ENCODE data around the gene UGT1A9.

The UGT1A9 gene

DNA sequence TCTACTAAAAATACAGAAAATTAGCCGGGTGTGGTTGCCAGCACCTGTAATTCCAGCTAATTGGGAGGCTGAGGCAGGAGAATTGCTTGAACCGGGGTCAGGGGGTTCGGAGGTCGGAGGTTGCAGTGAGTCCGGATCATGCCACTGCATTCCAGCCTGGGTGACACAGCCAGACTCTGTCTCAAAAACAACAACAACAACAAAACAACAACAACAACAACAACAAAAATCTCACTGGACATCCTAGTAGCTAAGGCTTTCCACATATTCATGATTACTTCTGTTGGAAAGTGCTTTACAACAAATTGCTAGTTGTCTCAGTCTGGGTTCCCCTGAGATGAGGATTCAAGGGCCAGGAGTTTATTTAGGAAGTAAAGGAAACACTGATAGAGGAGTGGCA, 102.2 kb downstream of the UGT1A9 start:
- no peak overlapping the region for H3K4me3 ChIP-seq (ENCODE audit: low read depth, low read length)
- TF ChIP-seq, protein P1, sequence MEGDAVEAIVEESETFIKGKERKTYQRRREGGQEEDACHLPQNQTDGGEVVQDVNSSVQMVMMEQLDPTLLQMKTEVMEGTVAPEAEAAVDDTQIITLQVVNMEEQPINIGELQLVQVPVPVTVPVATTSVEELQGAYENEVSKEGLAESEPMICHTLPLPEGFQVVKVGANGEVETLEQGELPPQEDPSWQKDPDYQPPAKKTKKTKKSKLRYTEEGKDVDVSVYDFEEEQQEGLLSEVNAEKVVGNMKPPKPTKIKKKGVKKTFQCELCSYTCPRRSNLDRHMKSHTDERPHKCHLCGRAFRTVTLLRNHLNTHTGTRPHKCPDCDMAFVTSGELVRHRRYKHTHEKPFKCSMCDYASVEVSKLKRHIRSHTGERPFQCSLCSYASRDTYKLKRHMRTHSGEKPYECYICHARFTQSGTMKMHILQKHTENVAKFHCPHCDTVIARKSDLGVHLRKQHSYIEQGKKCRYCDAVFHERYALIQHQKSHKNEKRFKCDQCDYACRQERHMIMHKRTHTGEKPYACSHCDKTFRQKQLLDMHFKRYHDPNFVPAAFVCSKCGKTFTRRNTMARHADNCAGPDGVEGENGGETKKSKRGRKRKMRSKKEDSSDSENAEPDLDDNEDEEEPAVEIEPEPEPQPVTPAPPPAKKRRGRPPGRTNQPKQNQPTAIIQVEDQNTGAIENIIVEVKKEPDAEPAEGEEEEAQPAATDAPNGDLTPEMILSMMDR (conservative IDR thresholded peaks at IDR 0.05; ENCODE audit: low read depth, low read length), result no peak
- DNase-seq (ENCODE audit: low read depth), result no peak

DNA sequence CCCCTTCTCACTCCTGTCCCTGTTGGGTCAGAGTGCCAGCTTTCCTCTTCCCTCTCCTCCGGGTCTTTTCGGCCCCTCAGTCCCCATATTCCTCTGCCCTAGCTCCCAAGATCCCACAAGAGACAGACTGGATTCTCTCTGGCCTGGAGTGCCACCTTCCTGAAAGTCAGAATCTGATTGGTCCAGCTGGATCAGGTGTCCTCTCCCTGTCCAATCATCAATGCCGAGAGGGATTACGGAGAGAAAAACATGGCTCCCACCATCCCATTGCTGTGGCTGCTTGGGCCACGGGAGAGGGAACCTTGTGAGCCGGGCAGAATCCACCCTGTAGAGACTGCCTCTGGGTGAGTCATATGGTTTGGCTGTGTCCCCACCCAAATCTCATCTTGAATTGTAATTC, 103.7 kb downstream of the UGT1A9 start:
- no peak for DNase-seq (ENCODE audit: low read depth)
- TF ChIP-seq, protein P1 (conservative IDR thresholded peaks at IDR 0.05; ENCODE audit: low read depth, low read length), result no peak
- H3K4me3 ChIP-seq (ENCODE audit: low read depth, low read length), result no peak overlapping the region

DNA sequence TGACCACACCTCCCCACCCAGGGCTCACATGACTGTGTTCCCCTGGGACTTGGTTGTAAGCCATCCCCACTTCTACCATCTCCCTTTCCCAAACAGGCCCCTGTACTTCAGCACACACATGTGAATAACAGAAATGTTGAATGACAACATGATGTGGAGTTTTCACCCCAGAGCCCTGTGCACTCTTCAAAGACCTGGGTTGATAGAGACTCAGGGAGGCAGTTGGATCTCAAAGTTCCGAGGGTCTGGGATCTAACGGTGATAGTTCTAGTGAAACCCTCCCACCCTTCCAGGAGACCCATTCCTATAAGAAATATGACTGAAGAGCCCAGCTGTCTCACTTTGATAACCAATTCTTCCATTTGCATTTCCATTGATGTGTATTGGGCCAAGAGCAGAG, 106.3 kb downstream of the UGT1A9 start, which contains the start of gene MROH2A:
Gene MROH2A, plus strand, starts transcription at position 301 of the 400 bp plus-strand sequence. CDS start 1,029 bp downstream, outside the sequence.
- no peak for DNase-seq (ENCODE audit: low read depth)
- TF ChIP-seq, protein P1 (conservative IDR thresholded peaks at IDR 0.05; ENCODE audit: low read depth, low read length), result no peak
- H3K4me3 ChIP-seq (ENCODE audit: low read depth, low read length), result no peak within 1 kb of the TSS

DNA sequence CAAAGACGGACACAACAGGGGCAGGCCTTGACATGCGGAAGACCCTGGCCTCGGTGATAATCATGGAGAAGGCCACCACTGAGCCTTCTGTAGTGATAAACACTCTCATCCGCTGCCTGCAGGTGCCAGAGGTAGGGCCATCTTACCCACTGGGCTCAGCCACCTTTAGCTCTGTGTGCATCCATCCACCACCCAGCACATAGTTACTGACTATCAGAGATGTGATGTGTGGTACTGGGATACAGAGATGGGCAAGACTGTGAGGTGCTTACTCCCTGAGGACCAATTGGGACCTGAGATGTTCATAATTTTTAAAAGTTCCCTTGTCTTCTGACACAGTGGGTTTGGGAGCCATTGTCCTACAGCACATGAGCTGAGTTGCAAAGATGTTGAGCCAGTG, 108.0 kb downstream of the UGT1A9 start:
- TF ChIP-seq, protein P1 (conservative IDR thresholded peaks at IDR 0.05; ENCODE audit: low read depth, low read length), result no peak
- H3K4me3 ChIP-seq (ENCODE audit: low read depth, low read length), result no peak overlapping the region
- no peak for DNase-seq (ENCODE audit: low read depth)

DNA sequence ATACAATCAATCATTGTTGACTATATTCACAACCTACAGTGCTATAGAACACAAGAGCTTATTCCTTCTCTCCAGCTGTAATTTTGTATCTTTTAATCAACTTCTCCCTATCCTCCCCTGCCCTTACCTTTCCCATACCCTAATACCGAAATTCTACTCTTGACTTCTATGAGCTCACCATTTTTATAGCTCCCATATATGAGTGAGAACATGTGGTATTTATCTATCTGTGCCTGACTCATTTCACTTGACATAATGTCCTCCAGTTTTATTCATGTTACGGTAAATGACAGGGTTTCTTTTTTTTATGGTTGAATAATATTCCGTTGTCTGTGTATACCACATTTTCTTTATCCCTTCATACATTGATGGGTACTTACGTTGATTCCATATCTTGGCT, 109.1 kb downstream of the UGT1A9 start:
- H3K4me3 ChIP-seq (ENCODE audit: low read depth, low read length), result no peak overlapping the region
- TF ChIP-seq, protein P1 (conservative IDR thresholded peaks at IDR 0.05; ENCODE audit: low read depth, low read length), result no peak
- no peak for DNase-seq (ENCODE audit: low read depth)

DNA sequence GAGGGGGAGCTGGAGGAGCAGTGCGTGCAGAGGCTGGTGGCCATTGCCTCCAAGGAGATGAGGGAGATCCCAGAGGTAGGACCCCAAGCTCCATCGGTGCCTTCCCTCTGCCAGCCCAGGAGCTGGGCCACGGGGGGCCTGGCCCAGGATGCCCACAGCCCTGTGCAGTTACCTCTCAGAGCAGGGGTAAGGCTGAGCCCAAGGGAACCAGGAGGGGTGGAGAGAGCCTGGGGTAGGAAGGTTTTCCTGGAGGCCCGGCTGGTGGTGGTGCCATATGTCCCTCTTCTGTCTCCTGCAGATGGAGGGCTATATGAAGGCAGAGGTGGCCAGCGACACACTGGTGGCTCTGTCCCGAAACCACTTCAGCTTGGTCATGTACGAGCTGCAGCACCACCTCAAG, 117.9 kb downstream of the UGT1A9 start:
- no peak for DNase-seq (ENCODE audit: low read depth)

More for the DNA sequence above, 117.9 kb downstream of the UGT1A9 start:
- TF ChIP-seq, protein P1 (conservative IDR thresholded peaks at IDR 0.05; ENCODE audit: low read depth, low read length), result no peak
- no peak overlapping the region for H3K4me3 ChIP-seq (ENCODE audit: low read depth, low read length)
